Measurements from ENCODE around the gene TUBE1.

DNA sequence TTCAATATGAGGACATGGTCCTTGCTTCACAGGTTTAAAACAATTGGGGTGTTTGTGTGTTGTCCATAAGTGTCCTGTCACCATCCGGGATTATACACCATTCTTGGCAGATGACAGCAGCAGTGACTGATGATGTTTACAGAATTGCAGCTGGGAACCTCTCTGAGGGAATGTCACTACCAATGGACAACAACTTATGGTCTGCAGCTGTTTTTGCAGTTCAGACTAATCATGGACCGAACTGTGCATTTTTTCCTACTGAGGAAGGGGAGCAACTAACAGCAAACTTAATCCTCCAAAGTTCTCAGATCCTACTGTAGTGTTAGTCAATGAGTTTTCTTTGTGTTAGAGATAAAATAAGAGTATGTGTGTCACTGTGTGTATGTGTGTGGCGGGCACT, 26.1 kb upstream of the TUBE1 start:
- TF ChIP-seq EZH2 (optimal IDR thresholded peaks at IDR 0.05; ENCODE audit: low read depth, low read length): no peak
- TF ChIP-seq, protein P1, sequence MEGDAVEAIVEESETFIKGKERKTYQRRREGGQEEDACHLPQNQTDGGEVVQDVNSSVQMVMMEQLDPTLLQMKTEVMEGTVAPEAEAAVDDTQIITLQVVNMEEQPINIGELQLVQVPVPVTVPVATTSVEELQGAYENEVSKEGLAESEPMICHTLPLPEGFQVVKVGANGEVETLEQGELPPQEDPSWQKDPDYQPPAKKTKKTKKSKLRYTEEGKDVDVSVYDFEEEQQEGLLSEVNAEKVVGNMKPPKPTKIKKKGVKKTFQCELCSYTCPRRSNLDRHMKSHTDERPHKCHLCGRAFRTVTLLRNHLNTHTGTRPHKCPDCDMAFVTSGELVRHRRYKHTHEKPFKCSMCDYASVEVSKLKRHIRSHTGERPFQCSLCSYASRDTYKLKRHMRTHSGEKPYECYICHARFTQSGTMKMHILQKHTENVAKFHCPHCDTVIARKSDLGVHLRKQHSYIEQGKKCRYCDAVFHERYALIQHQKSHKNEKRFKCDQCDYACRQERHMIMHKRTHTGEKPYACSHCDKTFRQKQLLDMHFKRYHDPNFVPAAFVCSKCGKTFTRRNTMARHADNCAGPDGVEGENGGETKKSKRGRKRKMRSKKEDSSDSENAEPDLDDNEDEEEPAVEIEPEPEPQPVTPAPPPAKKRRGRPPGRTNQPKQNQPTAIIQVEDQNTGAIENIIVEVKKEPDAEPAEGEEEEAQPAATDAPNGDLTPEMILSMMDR (IDR thresholded peaks at IDR 0.05; ENCODE audit: low read length): no peak
